Measurements from ENCODE around the gene PRSS48.
"Not testable (repeated sequence)": the region's sequence is repeated elsewhere in the genome, so short reads cannot be mapped to it uniquely, and the experiment has no call there.

Gene PRSS48

GRCh38 chr4:151263455-151263854 lies 13.5 kb upstream of the PRSS48 start:
- no peak for DNase-seq

- DNase-seq, result no peak
These were observed 10.5 kb upstream of the PRSS48 start for GRCh38 chr4:151266497-151266896.

GRCh38 chr4:151267104-151267503 lies 9.9 kb upstream of the PRSS48 start:
- DNase-seq, result no peak

- DNase-seq, result no peak
These were observed 9.0 kb upstream of the PRSS48 start for GRCh38 chr4:151267822-151268535.

- DNase-seq, result not testable (repeated sequence)
These were observed 8.1 kb upstream of the PRSS48 start for GRCh38 chr4:151268905-151269304.

GRCh38 chr4:151284534-151285245 lies 7.7 kb downstream of the PRSS48 start:
- DNase-seq, result no peak

- DNase-seq, result no peak
These were observed 10.4 kb downstream of the PRSS48 start for GRCh38 chr4:151287409-151287808.

- DNase-seq, result no peak
These were observed 14.5 kb downstream of the PRSS48 start for GRCh38 chr4:151291485-151291884.

- DNase-seq, result no peak
These were observed 15.1 kb downstream of the PRSS48 start for GRCh38 chr4:151292038-151292437.

- DNase-seq, result no peak
These were observed 18.0 kb downstream of the PRSS48 start for GRCh38 chr4:151294833-151295496.

- DNase-seq, result no peak
These were observed 19.3 kb downstream of the PRSS48 start for GRCh38 chr4:151296227-151296626.

- DNase-seq, result no peak
These were observed 20.2 kb downstream of the PRSS48 start for GRCh38 chr4:151297170-151297569.

GRCh38 chr4:151302432-151302831 lies 25.5 kb downstream of the PRSS48 start:
- no peak for DNase-seq

- DNase-seq, result no peak
These were observed 27.3 kb downstream of the PRSS48 start for GRCh38 chr4:151304226-151304625.

GRCh38 chr4:151304755-151305154 lies 27.8 kb downstream of the PRSS48 start:
- no peak for DNase-seq

- no peak for DNase-seq
These were observed 33.3 kb downstream of the PRSS48 start for GRCh38 chr4:151310124-151310728.

- DNase-seq, result no peak
These were observed 36.5 kb downstream of the PRSS48 start for GRCh38 chr4:151313306-151314009.

GRCh38 chr4:151314010-151314355 lies 37.0 kb downstream of the PRSS48 start:
- no peak for DNase-seq

- DNase-seq, result no peak
These were observed 37.5 kb downstream of the PRSS48 start for GRCh38 chr4:151314479-151314878.

GRCh38 chr4:151315212-151315886 lies 38.4 kb downstream of the PRSS48 start:
- DNase-seq, result no peak

- no peak for DNase-seq
These were observed 39.7 kb downstream of the PRSS48 start for GRCh38 chr4:151316645-151317044.

GRCh38 chr4:151318307-151319006 lies 41.5 kb downstream of the PRSS48 start:
- no peak for DNase-seq

Measured in NCI-H1417 treated with DMSO at 0.1 percent for 48 hours (cell line).